Right lobe of liver (tissue), 4 donors: Measurements from ENCODE around the gene TPST2.

Experiments
- CTCF ChIP-seq, 4 donors: fragments of 200-600 bp in 3 of 4; fragments of 450-650 bp in 1 of 4; IDR thresholded peaks; one replicate each; pipeline versions ENCODE4 v1.5.1 to v1.8.0; 2016 to 2022; ENCODE audit warnings: antibody characterized with exemption in 4 of 4, mild to moderate bottlenecking in 2 of 4
- POLR2A ChIP-seq: fragments of 450-650 bp; IDR thresholded peaks from one replicate; pipeline ENCODE4 v1.6.1; 2017; ENCODE audit warnings: antibody characterized with exemption, mild to moderate bottlenecking
- donor health status: DM: no; HTN: no; CAD: no.
- donor health status: DM: no; HTN: no; CAD: no.
- donor health status: DM: no; HTN: yes; CAD: no.

GRCh38 chr22:26551568-26551967 is 38.4 kb downstream of the TPST2 start:
- no peak for TF ChIP-seq POLR2A
- TF ChIP-seq CTCF (IDR thresholded peaks at IDR 0.05) = no peak
